Measurements from ENCODE around the gene POLH.
"Not testable (repeated sequence)": the region's sequence is repeated elsewhere in the genome, so short reads cannot be mapped to it uniquely, and the experiment has no call there.

POLH gene

GRCh38 chr6:43575772-43576551 lies at the start of gene POLH, which contains the start of gene XPO5:
POLH (plus strand) TSS chr6:43576185; CDS start chr6:43582320, 6,135 bp downstream.
XPO5 (minus strand) TSS chr6:43576038; CDS start chr6:43575864, 174 bp downstream.
- TF ChIP-seq CTCF (IDR thresholded peaks at IDR 0.05; ENCODE audit: low read depth, low read length), result no peak
- peak within 1 kb of the TSS; percentile 99 for H3K4me3 ChIP-seq (ENCODE audit: low read depth, low read length)

GRCh38 chr6:43532201-43532600 lies 43.8 kb upstream of the POLH start:
- H3K4me3 ChIP-seq (ENCODE audit: low read depth, low read length), result no peak overlapping the region
- no peak for TF ChIP-seq CTCF (IDR thresholded peaks at IDR 0.05; ENCODE audit: low read depth, low read length)

- not testable (repeated sequence) for H3K4me3 ChIP-seq (ENCODE audit: low read depth, low read length)
Measured at GRCh38 chr6:43538986-43539385, 37.0 kb upstream of the POLH start.

DNA sequence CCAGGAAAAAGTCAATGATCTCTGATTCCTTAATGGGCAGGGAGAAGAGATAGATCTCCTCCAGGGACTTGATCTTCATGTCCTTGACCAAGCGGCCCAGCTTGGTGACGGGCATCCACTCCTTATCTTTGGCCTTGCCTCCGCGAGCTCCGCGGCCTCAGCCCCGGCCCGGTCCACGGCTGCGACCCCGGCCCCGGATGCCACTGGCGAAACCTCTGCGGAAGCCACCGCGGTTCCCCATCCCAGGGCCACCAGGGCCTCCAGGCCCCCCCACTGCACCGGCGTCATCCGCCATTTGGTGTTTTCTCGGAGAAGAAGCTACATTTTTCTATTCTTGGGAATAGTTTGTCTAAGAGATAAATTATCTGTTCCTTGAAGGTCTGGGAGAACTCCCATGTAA lies 36.6 kb upstream of the POLH start:
- H3K4me3 ChIP-seq (ENCODE audit: low read depth, low read length), result not testable (repeated sequence)

GRCh38 chr6:43540507-43540906 lies 35.5 kb upstream of the POLH start:
- no peak overlapping the region for H3K4me3 ChIP-seq (ENCODE audit: low read depth, low read length)
- no peak for TF ChIP-seq CTCF (IDR thresholded peaks at IDR 0.05; ENCODE audit: low read depth, low read length)

DNA sequence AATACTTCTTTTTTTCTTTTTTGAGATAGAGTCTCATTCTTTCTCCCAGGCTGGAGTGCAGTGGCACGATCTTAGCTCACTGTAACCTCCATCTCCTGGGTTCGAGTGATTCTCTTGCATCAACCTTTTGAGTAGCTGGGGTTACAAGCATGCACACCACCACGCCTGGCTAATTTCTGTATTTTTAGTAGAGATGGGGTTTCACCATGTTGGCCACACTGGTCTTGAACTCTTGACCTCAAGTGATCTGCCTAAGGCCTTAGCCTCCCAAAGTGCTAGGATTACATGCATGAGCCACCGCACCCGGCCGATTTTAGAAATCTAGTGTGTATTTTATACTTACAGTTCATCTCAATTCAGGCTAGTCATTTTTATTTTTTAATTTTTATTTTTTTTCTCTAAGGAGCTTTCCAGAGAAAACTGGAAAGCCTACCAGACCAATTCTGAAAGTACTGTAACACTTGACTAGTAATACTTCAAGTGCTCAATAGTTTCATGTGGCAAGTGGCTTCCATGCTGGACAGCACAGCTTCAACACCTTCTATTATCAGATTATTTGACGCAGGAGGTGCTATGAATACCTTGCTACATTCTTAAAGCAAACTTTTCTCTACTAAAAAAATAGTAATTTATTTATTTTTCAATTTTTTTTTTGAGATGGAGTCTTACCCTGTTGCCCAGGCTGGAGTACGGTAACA lies 34.1 kb upstream of the POLH start:
- no peak for TF ChIP-seq CTCF (IDR thresholded peaks at IDR 0.05; ENCODE audit: low read depth, low read length)
- no peak overlapping the region for H3K4me3 ChIP-seq (ENCODE audit: low read depth, low read length)

DNA sequence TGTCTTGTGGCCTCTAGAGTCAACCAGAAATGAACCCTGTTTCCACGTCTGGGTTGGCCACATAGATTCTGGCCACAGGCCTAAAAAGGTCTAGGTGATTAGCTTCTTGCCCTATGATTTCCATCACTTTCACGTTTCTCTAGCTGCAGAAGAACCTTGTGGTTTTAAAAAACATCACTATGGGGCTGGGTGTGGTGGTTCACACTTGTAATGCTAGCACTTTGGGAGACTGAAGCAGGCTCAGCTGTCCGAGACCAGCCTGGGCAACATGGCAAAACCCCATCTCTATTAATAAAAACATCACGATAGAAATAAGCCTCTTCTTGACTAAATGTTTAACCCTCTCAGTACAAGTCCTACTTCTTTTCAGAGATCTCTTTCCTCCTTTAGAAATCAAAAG lies 31.5 kb upstream of the POLH start:
- no peak for TF ChIP-seq CTCF (IDR thresholded peaks at IDR 0.05; ENCODE audit: low read depth, low read length)
- no peak overlapping the region for H3K4me3 ChIP-seq (ENCODE audit: low read depth, low read length)

- TF ChIP-seq CTCF (IDR thresholded peaks at IDR 0.05; ENCODE audit: low read depth, low read length), result no peak
- H3K4me3 ChIP-seq (ENCODE audit: low read depth, low read length), result no peak overlapping the region
Measured at GRCh38 chr6:43547222-43547621, 28.8 kb upstream of the POLH start.

- H3K4me3 ChIP-seq (ENCODE audit: low read depth, low read length), result not testable (repeated sequence)
Measured at GRCh38 chr6:43557620-43558019, 18.4 kb upstream of the POLH start.

Measured in WI38 (cell line).